Neural cell (in vitro differentiated cells): ENCODE results near the gene CLDND2. TPM values are rescaled to one million over a fixed set of nuclear protein-coding genes. Genes with fewer than 3 reads are reported as not detected.
"Not testable (repeated sequence)": the region's sequence is repeated elsewhere in the genome, so short reads cannot be mapped to it uniquely, and the experiment has no call there.

Experiments
- H2AFZ ChIP-seq: fragments of 200-600, 300-800 bp; sonication (generic), shearing (Covaris generic); 2 replicates; pipeline ENCODE4 v1.6.0; 2014; ENCODE audit warnings: low read depth, mild to moderate bottlenecking, antibody characterized with exemption, low read length, moderate library complexity
- H3F3A ChIP-seq: fragments of 200-600 bp; shearing (Covaris generic); 2 replicates; pipeline ENCODE4 v1.6.1; 2016; ENCODE audit warnings: mild to moderate bottlenecking, moderate library complexity, mixed read lengths, antibody characterized with exemption, low read length; ENCODE audit not compliant: insufficient read depth, poor library complexity, severe bottlenecking
- H3K27ac ChIP-seq: fragments of 200-600, 300-800 bp; sonication (generic), shearing (Covaris generic); 2 replicates; pipeline ENCODE4 v1.5.1; 2014; ENCODE audit warnings: mild to moderate bottlenecking, low read length, moderate library complexity
- H3K27me3 ChIP-seq: fragments of 300-800, 200-600 bp; sonication (generic), shearing (Covaris generic); 2 replicates; pipeline ENCODE4 v1.6.0; 2014; ENCODE audit warnings: mild to moderate bottlenecking, low read depth, low read length, moderate library complexity; ENCODE audit not compliant: insufficient read depth
- H3K36me3 ChIP-seq: fragments of 300-800, 200-600 bp; sonication (generic), shearing (Covaris generic); 2 replicates; pipeline ENCODE4 v1.5.1; 2014; ENCODE audit warnings: mild to moderate bottlenecking, antibody characterized with exemption, low read length, moderate library complexity; ENCODE audit not compliant: insufficient read depth
- H3K4me2 ChIP-seq: fragments of 300-800, 200-600 bp; sonication (generic), shearing (Covaris generic); 2 replicates; pipeline ENCODE4 v1.6.0; 2014; ENCODE audit warnings: mild to moderate bottlenecking, low read length
- H3K4me3 ChIP-seq: fragments of 300-800, 200-600 bp; sonication (generic), shearing (Covaris generic); 2 replicates; pipeline ENCODE4 v1.5.1; 2014; ENCODE audit warnings: mild to moderate bottlenecking, low read length, moderate library complexity
- H3K79me2 ChIP-seq: fragments of 200-600 bp; shearing (Covaris generic); replicated peaks from 2 replicates; pipeline ENCODE4 v1.6.0; 2014; ENCODE audit warnings: mild to moderate bottlenecking, low read length, moderate library complexity; ENCODE audit not compliant: insufficient read depth
- H3K9ac ChIP-seq: fragments of 300-800, 200-600 bp; sonication (generic), shearing (Covaris generic); 2 replicates; pipeline ENCODE4 v1.6.1; 2016; ENCODE audit warnings: mild to moderate bottlenecking, low read length, mixed read lengths
- H3K9me2 ChIP-seq: fragments of 200-600 bp; shearing (Covaris generic); 2 replicates; pipeline ENCODE4 v1.6.1; 2016; ENCODE audit warnings: mild to moderate bottlenecking, low read length, mixed read lengths; ENCODE audit not compliant: insufficient read depth
- H3K9me3 ChIP-seq: fragments of 200-600, 300-800 bp; sonication (generic), shearing (Covaris generic); 2 replicates; pipeline ENCODE4 v1.6.1; 2016; ENCODE audit warnings: mild to moderate bottlenecking, mixed run types, low read length, moderate library complexity, mixed read lengths
- H4K20me1 ChIP-seq: fragments of 200-600 bp; shearing (Covaris generic); 2 replicates; pipeline ENCODE4 v1.6.1; 2016; ENCODE audit warnings: mild to moderate bottlenecking, mixed run types; ENCODE audit not compliant: insufficient read depth
- CTCF ChIP-seq: fragments of 450-650 bp; IDR thresholded peaks from 2 replicates; pipeline ENCODE4 v1.5.1; 2014; ENCODE audit warnings: antibody characterized with exemption, mild to moderate bottlenecking, moderate library complexity; ENCODE audit not compliant: poor library complexity, severe bottlenecking
- EP300 ChIP-seq: fragments of 450-650 bp; conservative IDR thresholded peaks from 2 replicates; pipeline ENCODE4 v1.6.1; 2014; ENCODE audit warnings: antibody characterized with exemption, mild to moderate bottlenecking, moderate library complexity; ENCODE audit not compliant: poor library complexity, severe bottlenecking
- EZH2 ChIP-seq: fragments of 200-600, 300-800 bp; shearing (Covaris generic), sonication (generic); IDR thresholded peaks from 2 replicates; pipeline ENCODE4 v1.6.1; 2014; ENCODE audit warnings: antibody characterized with exemption, low read length, borderline replicate concordance, mild to moderate bottlenecking; ENCODE audit not compliant: insufficient read depth, poor library complexity, severe bottlenecking
- MXI1 ChIP-seq: fragments of 450-650 bp; conservative IDR thresholded peaks from 2 replicates; pipeline ENCODE4 v1.6.1; 2014; ENCODE audit warnings: antibody characterized with exemption, mild to moderate bottlenecking; ENCODE audit not compliant: poor library complexity, severe bottlenecking
- POLR2AphosphoS5 ChIP-seq: IDR thresholded peaks from 2 replicates; pipeline ENCODE4 v1.6.1; 2012
- RAD21 ChIP-seq: fragments of 450-650 bp; conservative IDR thresholded peaks from 2 replicates; pipeline ENCODE4 v1.6.1; 2014; ENCODE audit warnings: antibody characterized with exemption, mild to moderate bottlenecking, moderate library complexity
- REST ChIP-seq: IDR thresholded peaks from 2 replicates; pipeline ENCODE4 v1.6.1; 2012; ENCODE audit warnings: borderline replicate concordance
- SMC3 ChIP-seq: fragments of 450-650 bp; conservative IDR thresholded peaks from 2 replicates; pipeline ENCODE4 v1.6.1; 2014; ENCODE audit warnings: antibody characterized with exemption, mild to moderate bottlenecking, moderate library complexity; ENCODE audit not compliant: poor library complexity
- TAF1 ChIP-seq: IDR thresholded peaks from 2 replicates; pipeline ENCODE4 v1.6.1; 2012; ENCODE audit warnings: low read depth
- polyA plus RNA-seq: library from polyadenylated mRNA; depleted of rRNA; stranded (reverse); fragments of >200 nt; gene quantifications from 2 replicates; pipeline ENCODE4 v1.2.3, GENCODE V29; 2014

The CLDND2 gene
- polyA plus RNA-seq, 1 donor from 2014 or later = not detected

DNA sequence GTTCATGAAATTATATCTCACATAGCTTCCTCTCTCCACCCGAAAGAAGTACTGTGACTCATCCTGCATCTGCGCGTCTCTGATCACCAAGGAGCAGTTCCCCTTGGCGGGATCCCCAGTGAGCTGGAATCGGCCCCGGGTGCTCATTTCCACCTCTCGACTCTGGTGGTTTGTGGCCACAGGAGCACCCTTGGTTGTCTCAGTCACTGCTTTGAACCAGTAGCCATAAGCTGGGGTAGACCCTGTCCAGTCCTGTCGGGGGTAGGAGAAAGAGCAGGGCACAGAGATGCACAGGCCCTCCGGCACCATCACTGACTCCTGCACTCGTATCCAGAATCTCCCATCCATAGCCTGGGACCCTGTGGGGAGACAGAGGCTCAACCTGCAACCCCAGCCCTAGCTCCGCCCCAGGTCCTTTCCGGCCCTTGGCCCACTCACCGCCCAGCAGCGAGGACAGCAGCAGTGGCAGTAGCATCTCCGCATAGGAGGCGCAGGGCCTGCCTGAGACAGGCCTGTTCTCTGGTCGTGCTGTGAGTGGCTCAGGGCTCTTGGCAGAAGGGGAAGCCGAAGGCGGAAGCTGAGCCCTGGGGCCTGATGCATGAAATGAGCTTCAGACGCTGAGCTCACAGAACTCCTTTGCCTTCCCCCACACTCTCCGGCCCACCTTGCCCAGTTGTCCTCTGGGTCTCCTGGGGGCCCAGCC, 48.5 kb upstream of the CLDND2 start, which contains the start of gene SIGLEC10:
Gene SIGLEC10, minus strand, starts transcription at position 536 of the 703 bp plus-strand sequence. Its CDS starts 61 bp downstream, at position 475.
- H2AFZ ChIP-seq = no peak within 1 kb of the TSS

GRCh38 chr19:51416422-51416821, 47.6 kb upstream of the CLDND2 start:
- H4K20me1 ChIP-seq, H3K79me2 ChIP-seq, H3K9me2 ChIP-seq, H3K27me3 ChIP-seq, H3K36me3 ChIP-seq, H3K4me3 ChIP-seq, H2AFZ ChIP-seq, H3K9me3 ChIP-seq, H3K27ac ChIP-seq, H3F3A ChIP-seq, H3K4me2 ChIP-seq, H3K9ac ChIP-seq: not testable (repeated sequence)

More for the DNA sequence above, 48.5 kb upstream of the CLDND2 start, which contains the start of gene SIGLEC10:
- no peak within 1 kb of the TSS for H3K4me3 ChIP-seq
- no peaks in the 10 kb centered on the region for H3F3A ChIP-seq
- H3K4me2 ChIP-seq = no peak within 1 kb of the TSS
- H3K36me3 ChIP-seq = no peaks in the 10 kb centered on the region
- H3K9me3 ChIP-seq = no peaks in the 10 kb centered on the region
- H3K27me3 ChIP-seq = no peaks in the 10 kb centered on the region
- no peaks in the 10 kb centered on the region for H3K79me2 ChIP-seq
- no peak within 1 kb of the TSS for H3K9ac ChIP-seq
- TF ChIP-seq TAF1 (no peak), EP300 (no peak), REST (no peak), POLR2AphosphoS5 (no peak), RAD21 (no peak), CTCF (no peak), MXI1 (no peak), SMC3 (no peak), EZH2 (no peak)
- H4K20me1 ChIP-seq = no peaks in the 10 kb centered on the region
- no peaks in the 10 kb centered on the region for H3K9me2 ChIP-seq
- no peak within 1 kb of the TSS for H3K27ac ChIP-seq
